ENCODE data around the gene NNT.
"Not testable (repeated sequence)": the region's sequence is repeated elsewhere in the genome, so short reads cannot be mapped to it uniquely, and the experiment has no call there.

Gene NNT

DNA sequence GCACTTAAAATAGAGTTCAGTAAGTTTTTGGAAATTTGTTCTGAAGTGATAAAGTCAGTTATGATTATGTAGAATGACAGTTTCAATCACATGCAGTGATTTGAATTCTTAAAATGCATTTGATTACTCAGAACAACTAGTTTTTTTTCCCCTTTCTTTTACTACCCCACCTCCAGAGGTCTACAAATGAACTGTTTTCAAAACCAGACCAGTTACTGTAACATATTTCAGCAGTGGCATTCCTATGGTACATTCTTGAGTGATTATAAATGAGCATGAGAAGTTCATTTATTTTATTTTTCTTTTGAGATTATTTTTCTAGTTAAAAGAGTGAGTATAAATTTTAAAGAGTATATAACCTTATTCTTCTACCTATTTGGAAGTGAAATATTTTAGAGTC lies 71.6 kb downstream of the NNT start:
- no peak for DNase-seq

DNA sequence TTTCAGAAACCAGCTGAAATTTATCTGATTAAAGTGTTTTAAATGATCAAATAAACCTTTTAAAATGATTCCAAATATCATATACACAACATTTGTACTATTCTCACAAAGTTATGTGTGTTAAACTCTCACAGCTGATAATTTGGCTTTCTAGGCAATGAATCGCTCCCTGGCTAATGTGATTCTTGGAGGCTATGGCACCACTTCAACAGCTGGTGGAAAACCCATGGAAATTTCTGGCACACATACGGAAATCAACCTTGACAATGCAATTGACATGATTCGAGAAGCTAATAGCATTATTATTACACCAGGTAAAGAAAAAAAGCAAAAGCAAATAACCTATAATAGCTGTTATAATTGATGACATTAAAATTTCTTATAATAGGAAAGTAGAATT lies 72.4 kb downstream of the NNT start:
- no peak for DNase-seq

GRCh38 chr5:43676083-43676840 lies 73.3 kb downstream of the NNT start:
- DNase-seq, result no peak

DNA sequence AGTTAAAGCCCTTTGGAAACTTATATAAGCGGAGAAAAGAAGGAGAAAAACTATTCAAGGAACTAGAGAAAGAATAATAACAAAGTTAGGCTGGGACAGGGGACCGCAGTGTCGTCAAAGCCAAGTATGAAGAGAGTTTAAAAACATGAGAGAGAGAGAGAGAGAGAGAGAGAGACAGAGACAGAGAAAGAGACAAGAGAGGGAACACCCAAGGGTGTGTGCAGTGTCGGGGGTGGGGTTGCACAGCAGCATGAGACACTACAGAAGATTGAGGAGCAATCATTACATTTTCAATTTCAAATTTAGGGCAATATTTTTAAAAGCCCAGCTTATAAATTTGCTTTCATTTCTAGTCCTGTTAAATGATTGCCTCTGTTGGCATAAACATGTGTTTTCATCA lies 74.3 kb downstream of the NNT start:
- DNase-seq, result no peak

- DNase-seq, result no peak
These were observed 76.2 kb downstream of the NNT start for GRCh38 chr5:43679214-43679613.

GRCh38 chr5:43680286-43680685 lies 77.3 kb downstream of the NNT start:
- DNase-seq, result no peak

- no peak for DNase-seq
These were observed 81.0 kb downstream of the NNT start for GRCh38 chr5:43683884-43684471.

- no peak for DNase-seq
These were observed 82.4 kb downstream of the NNT start for GRCh38 chr5:43685252-43685950.

DNA sequence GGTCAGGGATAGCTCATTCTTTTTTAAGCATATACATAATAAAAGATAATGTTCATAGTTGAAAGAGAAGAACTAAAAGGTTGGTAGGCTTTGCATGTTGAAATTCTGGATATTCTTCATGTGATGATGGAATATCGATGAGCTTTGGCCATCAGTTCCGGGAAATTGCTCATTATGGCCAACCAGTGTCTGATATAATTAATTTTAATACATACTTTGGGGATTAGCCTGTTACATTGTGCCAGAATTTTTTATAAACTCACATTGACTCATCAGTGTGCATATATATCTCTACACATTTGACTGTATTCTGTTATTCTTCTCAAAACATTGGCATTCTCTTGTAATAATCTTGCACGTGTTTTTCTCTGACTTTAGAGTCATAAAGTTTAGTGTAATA lies 84.3 kb downstream of the NNT start:
- no peak for DNase-seq

GRCh38 chr5:43691275-43691674 lies 88.3 kb downstream of the NNT start:
- DNase-seq, result no peak

DNA sequence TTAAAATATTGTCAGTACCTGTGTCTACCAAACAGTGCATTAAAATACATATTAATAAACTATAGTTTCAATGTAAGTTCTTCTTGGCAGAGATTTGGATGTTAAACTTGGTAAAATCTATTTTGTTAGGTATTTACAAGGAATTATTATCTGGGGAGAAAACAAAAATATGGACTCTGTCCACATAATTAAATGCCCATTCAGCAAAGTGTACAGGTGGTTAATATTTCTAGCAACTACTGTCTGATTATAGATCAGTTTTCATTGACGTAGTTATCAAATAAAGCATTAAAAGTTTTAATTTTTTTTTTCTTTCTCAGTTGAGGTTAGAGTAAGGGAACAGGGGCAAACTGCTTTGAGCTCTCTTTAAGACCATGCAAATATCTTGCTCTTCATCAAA lies 88.9 kb downstream of the NNT start:
- DNase-seq, result no peak

DNA sequence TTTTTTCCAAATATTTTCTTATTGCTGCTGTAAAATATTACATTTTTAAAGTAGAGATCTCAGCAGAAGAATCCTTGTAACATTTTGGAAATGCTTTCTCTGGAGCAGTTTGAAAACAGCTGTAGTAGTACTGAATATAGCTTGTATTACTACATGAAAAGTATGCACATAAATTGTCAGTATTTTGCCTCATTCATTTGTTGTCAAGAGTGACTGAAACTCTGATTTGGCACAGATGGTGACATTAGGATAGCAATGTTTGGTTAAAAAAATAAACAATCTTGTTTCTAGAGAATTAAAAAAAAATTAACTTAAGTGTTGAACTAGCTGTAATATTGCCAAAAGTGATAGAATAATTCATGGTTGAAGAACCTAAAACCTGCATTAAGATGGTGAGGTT lies 90.4 kb downstream of the NNT start:
- DNase-seq, result no peak

DNA sequence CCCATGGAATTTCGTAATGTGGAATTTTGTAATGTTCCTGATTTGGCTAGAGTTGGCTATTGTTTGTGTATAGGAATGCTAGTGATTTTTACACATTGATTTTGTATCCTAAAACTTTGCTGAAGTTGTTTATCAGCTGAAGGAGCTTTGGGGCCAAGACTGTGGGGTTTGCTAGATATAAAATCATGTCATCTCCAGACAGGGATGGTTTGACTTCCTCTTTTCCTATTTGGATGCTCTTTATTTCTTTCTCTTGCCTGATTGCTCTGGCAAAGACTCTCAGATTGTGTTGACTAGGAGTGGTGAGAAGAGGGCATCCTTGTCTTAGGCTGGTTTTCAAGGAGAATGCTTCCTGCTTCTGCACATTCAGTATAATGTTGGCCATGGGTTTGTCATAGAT lies 91.0 kb downstream of the NNT start:
- DNase-seq, result no peak

GRCh38 chr5:43696444-43696843 lies 93.5 kb downstream of the NNT start:
- not testable (repeated sequence) for DNase-seq

GRCh38 chr5:43699910-43700309 lies 96.9 kb downstream of the NNT start:
- no peak for DNase-seq

- no peak for DNase-seq
These were observed 97.6 kb downstream of the NNT start for GRCh38 chr5:43700601-43701000.

DNA sequence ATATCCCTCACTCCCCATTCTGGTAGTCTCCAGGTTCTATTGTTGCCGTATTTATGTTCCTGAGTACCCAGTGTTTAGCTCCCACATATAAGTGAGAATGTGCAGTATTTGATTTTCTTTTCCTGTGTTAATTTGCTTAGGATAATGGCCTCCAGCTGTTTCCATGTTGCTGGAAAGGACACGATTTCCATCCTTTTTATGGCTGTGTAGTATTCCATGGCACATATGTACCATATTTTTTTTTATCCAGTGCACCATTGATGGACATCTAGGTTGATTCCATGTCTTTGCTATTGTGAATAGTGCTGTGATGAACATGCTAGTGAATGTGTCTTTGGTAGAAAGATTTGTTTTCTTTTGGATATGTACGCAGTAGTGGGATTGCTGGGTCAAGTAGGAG lies 98.2 kb downstream of the NNT start:
- no peak for DNase-seq

- DNase-seq, result no peak
These were observed 99.3 kb downstream of the NNT start for GRCh38 chr5:43702293-43702692.

DNA sequence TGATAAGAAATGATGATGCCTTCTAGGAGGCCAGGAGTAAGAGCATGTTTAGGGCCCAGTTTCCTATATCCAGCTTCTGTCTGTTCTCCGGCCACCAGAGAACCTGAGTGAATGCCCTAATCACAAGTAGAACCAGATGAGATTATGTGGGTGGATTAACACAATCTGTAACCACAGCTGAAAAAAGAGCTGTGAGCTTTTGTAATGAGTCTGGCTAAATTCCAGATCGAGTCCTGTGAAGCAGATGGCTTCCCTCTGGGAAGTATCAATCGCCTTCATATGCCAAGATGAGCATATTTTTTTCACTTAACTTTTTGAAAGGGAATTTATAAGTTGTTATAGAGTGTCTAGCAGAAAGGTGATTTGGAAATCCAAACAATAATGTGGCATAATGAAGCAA lies 99.8 kb downstream of the NNT start:
- peak; percentile 12 for DNase-seq

- DNase-seq, result no peak
These were observed 101.3 kb downstream of the NNT start for GRCh38 chr5:43704243-43704642.

DNA sequence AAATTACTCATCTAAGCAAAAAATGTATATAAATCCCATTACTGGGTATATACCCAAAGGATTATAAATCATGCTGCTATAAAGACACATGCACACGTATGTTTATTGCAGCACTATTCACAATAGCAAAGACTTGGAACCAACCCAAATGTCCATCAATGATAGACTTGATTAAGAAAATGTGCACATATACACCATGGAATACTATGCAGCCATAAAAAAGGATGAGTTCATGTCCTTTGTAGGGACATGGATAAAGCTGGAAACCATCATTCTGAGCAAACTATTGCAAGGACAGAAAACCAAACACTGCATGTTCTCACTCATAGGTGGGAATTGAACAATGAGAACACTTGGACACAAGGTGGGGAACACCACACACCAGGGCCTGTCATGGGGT lies 103.6 kb downstream of the NNT start:
- not testable (repeated sequence) for DNase-seq

- DNase-seq, result no peak
These were observed 108.5 kb downstream of the NNT start for GRCh38 chr5:43711496-43711895.

DNA sequence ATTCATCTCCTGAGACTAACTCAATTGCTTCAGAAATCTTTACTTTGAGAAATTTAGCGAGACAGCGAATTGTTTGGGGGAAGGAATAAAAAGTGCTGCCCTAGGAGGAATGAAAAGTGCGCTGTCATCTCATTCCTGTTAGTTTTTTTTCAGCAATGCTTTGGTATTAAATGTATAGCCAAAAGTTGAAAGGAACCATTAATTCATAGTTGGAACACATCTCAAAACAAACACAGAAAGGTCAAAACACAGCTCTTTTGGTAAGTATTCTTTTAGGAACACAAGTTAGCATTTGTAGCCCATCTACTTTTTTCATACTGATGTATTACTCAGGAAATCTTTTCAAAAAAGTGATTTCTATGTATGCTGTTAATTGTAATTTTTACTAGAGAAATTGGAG lies 109.1 kb downstream of the NNT start:
- no peak for DNase-seq

GRCh38 chr5:43719783-43720182 lies 116.8 kb downstream of the NNT start:
- not testable (repeated sequence) for DNase-seq

All from NCI-H1092 (cell line).